Vagina (tissue), 2 donors: ENCODE results near the gene CYB5B. TPM values are rescaled to one million over a fixed set of nuclear protein-coding genes. Genes with fewer than 3 reads are reported as not detected.

Experiments
- DNase-seq, 2 donors: peaks; one replicate each; pipeline ENCODE4 v3.0.0-alpha.2; 2017; ENCODE audit errors: extremely low spot score in 2 of 2
- H3K27ac ChIP-seq: fragments of 200-600 bp; sonication (generic); one replicate; pipeline ENCODE4 v1.5.1; 2019
- H3K27me3 ChIP-seq: fragments of 200-600 bp; sonication (generic); one replicate; pipeline ENCODE4 v1.5.1; 2019
- H3K36me3 ChIP-seq, 2 donors: fragments of 200-600 bp; sonication (generic); one replicate each; pipeline ENCODE4 v1.5.1; 2017 to 2019
- H3K4me1 ChIP-seq: fragments of 200-600 bp; sonication (generic); one replicate; pipeline ENCODE4 v1.5.1; 2019
- H3K4me3 ChIP-seq, 2 donors: fragments of 200-600 bp; sonication (generic); 1 replicate in 1 of 2; 2 replicates in 1 of 2; pipeline ENCODE4 v1.5.1; 2016 to 2019
- H3K9me3 ChIP-seq: fragments of 200-600 bp; sonication (generic); one replicate; pipeline ENCODE4 v1.5.1; 2019
- POLR2A ChIP-seq, 2 donors: fragments of 450-650 bp; IDR thresholded peaks; one replicate each; pipeline ENCODE4 v1.6.1; 2017; ENCODE audit warnings: antibody characterized with exemption in 2 of 2, mild to moderate bottlenecking in 2 of 2, moderate library complexity in 2 of 2
- POLR2AphosphoS5 ChIP-seq, 2 donors: sonication (generic); formaldehyde crosslinking; IDR thresholded peaks; one replicate each; pipeline ENCODE4 v1.9.0; 2017; ENCODE audit warnings: antibody characterized with exemption in 2 of 2, mild to moderate bottlenecking in 2 of 2, low read depth in 1 of 2; ENCODE audit not compliant: insufficient read depth in 1 of 2
- intact Hi-C: fragments of 100-400 bp; cut with DNase I; formaldehyde crosslinking; loops from one replicate; pipeline ENCODE4 v1.15.1; 2023
- total RNA-seq: library from RNA; depleted of rRNA; stranded (reverse); fragments of >200 nt; gene quantifications from one replicate; pipeline ENCODE4 v1.2.3, GENCODE V29; 2016
- TF ChIP-seq, protein P1 (sequence below), 3 experiments: fragments of 450-650 bp in 2 of 3; fragments of 200-600 bp in 1 of 3; sonication (generic) in 1 of 3; IDR thresholded peaks; one replicate each; pipeline ENCODE4 v1.5.1; 2017 to 2019; ENCODE audit warnings: antibody characterized with exemption in 3 of 3, mild to moderate bottlenecking in 2 of 3, moderate library complexity in 2 of 3

The CYB5B gene
- total RNA-seq, 1 donor from 2014 or later: 37.6 TPM

GRCh38 chr16:69463876-69464275, 39.5 kb downstream of the CYB5B start:
- H3K9me3 ChIP-seq: no peaks in the 10 kb centered on the region
- TF ChIP-seq POLR2AphosphoS5 (IDR thresholded peaks at IDR 0.05; ENCODE audit: insufficient read depth in 1 of 2, low read depth in 1 of 2) (no peak), POLR2A (IDR thresholded peaks at IDR 0.05) (no peak)
- TF ChIP-seq, protein P1, sequence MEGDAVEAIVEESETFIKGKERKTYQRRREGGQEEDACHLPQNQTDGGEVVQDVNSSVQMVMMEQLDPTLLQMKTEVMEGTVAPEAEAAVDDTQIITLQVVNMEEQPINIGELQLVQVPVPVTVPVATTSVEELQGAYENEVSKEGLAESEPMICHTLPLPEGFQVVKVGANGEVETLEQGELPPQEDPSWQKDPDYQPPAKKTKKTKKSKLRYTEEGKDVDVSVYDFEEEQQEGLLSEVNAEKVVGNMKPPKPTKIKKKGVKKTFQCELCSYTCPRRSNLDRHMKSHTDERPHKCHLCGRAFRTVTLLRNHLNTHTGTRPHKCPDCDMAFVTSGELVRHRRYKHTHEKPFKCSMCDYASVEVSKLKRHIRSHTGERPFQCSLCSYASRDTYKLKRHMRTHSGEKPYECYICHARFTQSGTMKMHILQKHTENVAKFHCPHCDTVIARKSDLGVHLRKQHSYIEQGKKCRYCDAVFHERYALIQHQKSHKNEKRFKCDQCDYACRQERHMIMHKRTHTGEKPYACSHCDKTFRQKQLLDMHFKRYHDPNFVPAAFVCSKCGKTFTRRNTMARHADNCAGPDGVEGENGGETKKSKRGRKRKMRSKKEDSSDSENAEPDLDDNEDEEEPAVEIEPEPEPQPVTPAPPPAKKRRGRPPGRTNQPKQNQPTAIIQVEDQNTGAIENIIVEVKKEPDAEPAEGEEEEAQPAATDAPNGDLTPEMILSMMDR (IDR thresholded peaks at IDR 0.05): no peak
- no peaks in the 10 kb centered on the region for H3K4me1 ChIP-seq
- H3K27ac ChIP-seq: no peak overlapping the region
- DNase-seq: no peak
- no peaks in the 10 kb centered on the region for H3K27me3 ChIP-seq
- intact Hi-C loops: no loop called here
- H3K4me3 ChIP-seq: no peak overlapping the region
- H3K36me3 ChIP-seq: peaks cover 0 to 18% of the 10 kb centered on the region in 2 donors

GRCh38 chr16:69465083-69465721, 40.8 kb downstream of the CYB5B start:
- DNase-seq: no peak
- H3K9me3 ChIP-seq: no peaks in the 10 kb centered on the region
- no peak overlapping the region for H3K4me3 ChIP-seq
- intact Hi-C loops: no loop called here
- H3K36me3 ChIP-seq: peaks cover 0 to 13% of the 10 kb centered on the region in 2 donors
- H3K27ac ChIP-seq: no peak overlapping the region
- H3K27me3 ChIP-seq: no peaks in the 10 kb centered on the region
- no peak for TF ChIP-seq POLR2A (IDR thresholded peaks at IDR 0.05)
- TF ChIP-seq, protein P1 (IDR thresholded peaks at IDR 0.05): no peak
- no peak for TF ChIP-seq POLR2AphosphoS5 (IDR thresholded peaks at IDR 0.05; ENCODE audit: insufficient read depth in 1 of 2, low read depth in 1 of 2)
- no peaks in the 10 kb centered on the region for H3K4me1 ChIP-seq

DNA sequence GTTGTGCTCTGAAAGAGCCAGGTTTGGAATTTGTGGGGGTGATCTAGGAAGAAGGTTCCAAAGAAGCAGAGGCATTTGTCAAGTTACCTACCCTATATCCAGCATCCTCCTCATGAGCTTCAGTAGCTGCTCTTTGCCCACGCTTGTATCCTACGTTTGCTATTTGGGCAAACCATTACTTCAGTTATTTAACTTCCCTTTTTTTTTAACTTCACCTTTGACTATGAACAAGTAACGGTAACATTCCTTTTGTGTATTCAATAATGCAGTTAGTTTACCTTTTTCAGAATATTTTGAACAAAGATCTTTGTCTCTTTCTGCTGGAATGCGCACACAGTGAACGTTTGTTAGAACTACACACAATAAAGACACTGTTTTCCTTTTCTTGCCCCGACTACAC, 41.5 kb downstream of the CYB5B start:
- H3K36me3 ChIP-seq: peaks cover 0 to 13% of the 10 kb centered on the region in 2 donors
- intact Hi-C loops: no loop called here
- H3K4me3 ChIP-seq: no peak overlapping the region
- H3K27ac ChIP-seq: no peak overlapping the region
- TF ChIP-seq, protein P1 (IDR thresholded peaks at IDR 0.05): no peak
- TF ChIP-seq POLR2AphosphoS5 (IDR thresholded peaks at IDR 0.05; ENCODE audit: insufficient read depth in 1 of 2, low read depth in 1 of 2): no peak
- no peak for TF ChIP-seq POLR2A (IDR thresholded peaks at IDR 0.05)
- DNase-seq: no peak
- no peaks in the 10 kb centered on the region for H3K27me3 ChIP-seq
- H3K9me3 ChIP-seq: no peaks in the 10 kb centered on the region
- no peaks in the 10 kb centered on the region for H3K4me1 ChIP-seq

DNA sequence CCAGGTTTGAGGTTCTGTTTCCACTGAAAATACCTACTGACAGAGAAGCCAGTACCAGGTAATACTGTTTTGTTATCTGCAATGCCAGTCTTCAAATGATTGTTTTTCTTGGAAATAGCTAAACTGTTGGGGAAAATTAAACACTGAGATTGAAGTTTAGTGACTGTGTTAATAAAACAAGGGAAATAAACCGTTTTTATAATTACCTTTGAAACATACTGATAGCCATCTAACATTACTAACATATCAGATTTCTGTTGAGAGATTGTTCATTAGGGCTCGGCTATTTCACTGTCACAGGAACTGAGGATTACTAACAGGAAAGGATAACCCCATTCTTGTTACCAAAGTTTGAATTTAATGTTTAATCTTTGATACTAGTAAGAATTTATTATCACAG, 42.1 kb downstream of the CYB5B start:
- no peaks in the 10 kb centered on the region for H3K4me1 ChIP-seq
- no peak for DNase-seq
- no peak overlapping the region for H3K27ac ChIP-seq
- no peaks in the 10 kb centered on the region for H3K27me3 ChIP-seq
- peaks cover 0 to 13% of the 10 kb centered on the region in 2 donors for H3K36me3 ChIP-seq
- TF ChIP-seq, protein P1 (IDR thresholded peaks at IDR 0.05): no peak
- no peak for TF ChIP-seq POLR2A (IDR thresholded peaks at IDR 0.05)
- TF ChIP-seq POLR2AphosphoS5 (IDR thresholded peaks at IDR 0.05; ENCODE audit: insufficient read depth in 1 of 2, low read depth in 1 of 2): no peak
- H3K4me3 ChIP-seq: no peak overlapping the region
- no peaks in the 10 kb centered on the region for H3K9me3 ChIP-seq
- intact Hi-C loops: no loop called here

- H3K27ac ChIP-seq: no peak overlapping the region
- H3K27me3 ChIP-seq: no peaks in the 10 kb centered on the region
- TF ChIP-seq POLR2A (IDR thresholded peaks at IDR 0.05): no peak
- no peak for TF ChIP-seq POLR2AphosphoS5 (IDR thresholded peaks at IDR 0.05; ENCODE audit: insufficient read depth in 1 of 2, low read depth in 1 of 2)
- TF ChIP-seq, protein P1 (IDR thresholded peaks at IDR 0.05): no peak
- intact Hi-C loops: no loop called here
- no peaks in the 10 kb centered on the region for H3K4me1 ChIP-seq
- DNase-seq: no peak
- no peaks in the 10 kb centered on the region for H3K9me3 ChIP-seq
- peaks cover 0 to 13% of the 10 kb centered on the region in 2 donors for H3K36me3 ChIP-seq
- H3K4me3 ChIP-seq: no peak overlapping the region
These were observed 42.7 kb downstream of the CYB5B start for GRCh38 chr16:69467080-69467479.
